Endothelial cell of umbilical vein (primary cell): ENCODE results near the gene PIP4K2C. TPM values are rescaled to one million over a fixed set of nuclear protein-coding genes. Genes with fewer than 3 reads are reported as not detected.

Source experiments
- BruUV-seq: library from RNA; stranded (reverse); fragments of 400-500 nt; replicated peaks from 2 replicates; lab custom pipeline; 2021; lab: Mats Ljungman, UMichigan
- CTCF ChIA-PET: fragments of 300-600, 350-600 bp; sonication (Branson Sonifier 250); formaldehyde crosslinking; loops from one replicate; lab custom pipeline; 2021; ENCODE audit warnings: antibody characterized with exemption, inconsistent platforms; lab: Charles Lee
- POLR2A ChIA-PET: fragments of 300-600, 350-600 bp; sonication (Branson Sonifier 250); formaldehyde crosslinking; loops from one replicate; lab custom pipeline; 2021; ENCODE audit warnings: antibody characterized with exemption, inconsistent platforms; lab: Charles Lee
- DNase-seq: peaks from one replicate; pipeline ENCODE4 v3.0.0-alpha.2; 2011; ENCODE audit warnings: low read depth, low spot score
- FAIRE-seq: peaks from 2 replicates; lab custom pipeline; 2011; peaks lifted over from hg19 to GRCh38; lab: Jason Lieb, UNC
- H2AFZ ChIP-seq: 2 replicates; pipeline ENCODE4 v1.6.0; 2012; ENCODE audit warnings: low read depth, low read length, control low read depth, inconsistent platforms
- H3K27ac ChIP-seq: 2 replicates; pipeline ENCODE4 v1.5.1; 2011; ENCODE audit warnings: low read depth, mild to moderate bottlenecking, control low read depth, low read length, moderate library complexity; ENCODE audit not compliant: insufficient read depth
- H3K27me3 ChIP-seq, 2 experiments: 2 replicates each; pipeline versions ENCODE4 v1.6.0 to v1.6.1; 2011; ENCODE audit warnings: low read length in 2 of 2, mixed read lengths in 1 of 2; ENCODE audit not compliant: control insufficient read depth in 2 of 2, insufficient read depth in 2 of 2
- H3K36me3 ChIP-seq, 2 experiments: 2 replicates in 1 of 2; 3 replicates in 1 of 2; pipeline ENCODE4 v1.5.1; 2011; ENCODE audit warnings: low read length in 2 of 2, mild to moderate bottlenecking in 1 of 2, moderate library complexity in 1 of 2; ENCODE audit not compliant: control insufficient read depth in 2 of 2, insufficient read depth in 2 of 2; ENCODE audit errors: extremely low read depth in 1 of 2
- H3K4me1 ChIP-seq: 3 replicates; pipeline ENCODE4 v1.5.1; 2011; ENCODE audit warnings: mild to moderate bottlenecking, low read length; ENCODE audit not compliant: control insufficient read depth, insufficient read depth; ENCODE audit errors: extremely low read depth
- H3K4me2 ChIP-seq: 2 replicates; pipeline ENCODE4 v1.6.1; 2011; ENCODE audit warnings: low read length, control low read depth, mixed read lengths; ENCODE audit not compliant: insufficient read depth
- H3K4me3 ChIP-seq, 3 experiments: fragments of 200-600 bp in 1 of 3; sonication (generic), shearing (Covaris generic) in 1 of 3; replicated peaks in 1 of 3; 2 replicates each; pipeline ENCODE4 v1.5.1; 2011 to 2016; ENCODE audit warnings: control low read depth in 3 of 3, low read length in 3 of 3, mild to moderate bottlenecking in 2 of 3, inconsistent platforms in 1 of 3, low read depth in 1 of 3, moderate library complexity in 1 of 3; ENCODE audit not compliant: insufficient read depth in 1 of 3
- H3K79me2 ChIP-seq: 2 replicates; pipeline ENCODE4 v1.6.0; 2012; ENCODE audit warnings: low read length, inconsistent platforms; ENCODE audit not compliant: control insufficient read depth, insufficient read depth
- H3K9ac ChIP-seq: replicated peaks from 2 replicates; pipeline ENCODE3; 2011; ENCODE audit warnings: low read length, control low read depth; ENCODE audit not compliant: insufficient read depth; ENCODE audit errors: extremely low read depth
- H3K9me1 ChIP-seq: replicated peaks from 3 replicates; pipeline ENCODE4 v1.6.0; 2011; ENCODE audit warnings: mild to moderate bottlenecking, low read length; ENCODE audit not compliant: control insufficient read depth, insufficient read depth; ENCODE audit errors: extremely low read depth
- H3K9me3 ChIP-seq: replicated peaks from 2 replicates; pipeline ENCODE4 v1.5.1; 2012; ENCODE audit warnings: low read length, inconsistent platforms; ENCODE audit not compliant: control insufficient read depth, insufficient read depth
- H4K20me1 ChIP-seq: replicated peaks from 2 replicates; pipeline ENCODE3; 2011; ENCODE audit warnings: mild to moderate bottlenecking, low read length; ENCODE audit not compliant: control insufficient read depth, insufficient read depth; ENCODE audit errors: extremely low read depth
- CTCF ChIP-seq, 2 donors: IDR thresholded peaks; 1 replicate in 1 of 2; 2 replicates in 1 of 2; pipeline ENCODE4 v1.5.1; 2011; ENCODE audit warnings: low read length in 2 of 2, mild to moderate bottlenecking in 2 of 2, moderate library complexity in 2 of 2, control low read depth in 1 of 2, inconsistent platforms in 1 of 2, low read depth in 1 of 2; ENCODE audit not compliant: insufficient read depth in 1 of 2; ENCODE audit errors: extremely low read depth in 1 of 2
- EZH2 ChIP-seq: IDR thresholded peaks from 2 replicates; pipeline ENCODE4 v1.6.1; 2012; ENCODE audit warnings: borderline replicate concordance, low read depth, mild to moderate bottlenecking, moderate library complexity, low read length, inconsistent platforms; ENCODE audit not compliant: severe bottlenecking
- FOS ChIP-seq: IDR thresholded peaks from 2 replicates; pipeline ENCODE4 v1.6.1; 2011; ENCODE audit warnings: mild to moderate bottlenecking, low read length, moderate library complexity, borderline replicate concordance; ENCODE audit not compliant: insufficient read depth
- GATA2 ChIP-seq: IDR thresholded peaks from 2 replicates; pipeline ENCODE4 v1.7.0; 2011; ENCODE audit warnings: low read depth, mild to moderate bottlenecking, moderate library complexity, mixed read lengths, low read length; ENCODE audit not compliant: insufficient read length, insufficient read depth
- JUN ChIP-seq: IDR thresholded peaks from 2 replicates; pipeline ENCODE4 v1.6.1; 2011; ENCODE audit warnings: borderline replicate concordance, low read depth; ENCODE audit not compliant: insufficient read length, insufficient read depth
- MAX ChIP-seq: IDR thresholded peaks from 2 replicates; pipeline ENCODE4 v1.6.1; 2011; ENCODE audit not compliant: insufficient read depth, insufficient read length
- MYC ChIP-seq: IDR thresholded peaks from one replicate; pipeline ENCODE4 v1.6.1; 2011; ENCODE audit warnings: mild to moderate bottlenecking, low read depth, low read length
- POLR2A ChIP-seq: IDR thresholded peaks from 2 replicates; pipeline ENCODE4 v1.6.1; 2012; ENCODE audit warnings: low read depth, mild to moderate bottlenecking, control low read depth, low read length
- POLR2AphosphoS5 ChIP-seq: IDR thresholded peaks from 2 replicates; pipeline ENCODE4 v1.6.1; 2012; ENCODE audit warnings: low read depth, mild to moderate bottlenecking, control low read depth, low read length, moderate library complexity; ENCODE audit not compliant: insufficient read depth
- dilution Hi-C: fragments of 300-500 bp; cut with MboI; formaldehyde crosslinking; loops from one replicate; pipeline ENCODE4 v1.15.0; 2019; ENCODE audit warnings: low sequenced_read_pairs; ENCODE audit not compliant: extremely low pct_ligation_motif_present
- intact Hi-C: fragments of 100-400 bp; cut with micrococcal nuclease; formaldehyde crosslinking; loops from one replicate; pipeline ENCODE4 v1.10.0; 2022
- polyA plus RNA-seq, 4 experiments: library from polyadenylated mRNA; depleted of rRNA in 3 of 4; stranded (reverse) in 3 of 4; unstranded in 1 of 4; fragments of >200 nt; gene quantifications; 2 replicates each; pipeline versions ENCODE4 v1.2.1 to v1.2.3, GENCODE V29; 2011 to 2012; ENCODE audit warnings: missing spikeins in 1 of 4
- total RNA-seq: library from RNA; stranded (reverse); gene quantifications from 2 replicates; pipeline ENCODE4 v1.2.3, GENCODE V29; 2021

The PIP4K2C gene
- total and polyA plus RNA-seq, 2 donors (not counting 3 experiments of a cell fraction or from before 2014, with no cell fraction given): 10.5 to 11.5 TPM

DNA sequence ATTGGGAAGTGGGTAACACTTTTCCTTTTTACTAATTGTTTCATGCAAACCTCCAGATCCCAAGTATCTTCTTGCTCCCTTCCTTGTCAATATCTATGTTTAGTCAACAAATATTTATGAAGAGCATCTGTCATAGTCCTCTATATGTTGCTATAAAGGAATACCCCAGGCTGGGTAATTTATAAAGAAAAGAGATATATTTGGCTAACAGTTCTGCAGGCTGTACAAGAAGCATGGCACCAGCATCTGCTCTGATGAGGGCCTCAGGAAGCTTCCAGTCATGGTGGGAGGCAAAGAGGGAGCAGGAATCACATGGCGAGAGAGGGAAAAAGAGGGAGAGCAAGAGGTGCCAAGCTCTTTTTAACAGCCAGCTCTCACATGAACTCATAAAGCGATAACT, 36.5 kb upstream of the PIP4K2C start:
- Histone ChIP-seq H3K79me2 (no peaks in the 10 kb centered on the region), H3K9ac (no peak overlapping the region), H3K9me1 (no peaks in the 10 kb centered on the region), H2AFZ (no peak overlapping the region), H3K4me3 (no peak overlapping the region), H3K27me3 (peaks cover 33 to 40% of the 10 kb centered on the region in 2 experiments), H3K27ac (no peak overlapping the region), H3K36me3 (no peaks in the 10 kb centered on the region), H3K9me3 (no peaks in the 10 kb centered on the region), H3K4me1 (no peaks in the 10 kb centered on the region), H3K4me2 (no peak overlapping the region), H4K20me1 (no peaks in the 10 kb centered on the region)
- intact Hi-C loops: no loop called here
- POLR2A ChIA-PET: no interaction called here
- dilution Hi-C loops: no loop called here
- CTCF ChIA-PET: no interaction called here
- TF ChIP-seq POLR2AphosphoS5: no peak
- no peak for TF ChIP-seq EZH2
- TF ChIP-seq MAX: no peak
- no peak for TF ChIP-seq MYC
- no peak for TF ChIP-seq GATA2
- TF ChIP-seq FOS: no peak
- no peak for TF ChIP-seq POLR2A
- TF ChIP-seq JUN: no peak
- TF ChIP-seq CTCF (IDR thresholded peaks at IDR 0.05; ENCODE audit: extremely low read depth in 1 of 2, insufficient read depth in 1 of 2, low read depth in 1 of 2, low read length in 2 of 2): no peak
- BruUV-seq: no TSS peak
- DNase-seq (no peak), FAIRE-seq (no peak)
